Endodermal cell (in vitro differentiated cells): ENCODE results near the gene PHETA1. TPM values are rescaled to one million over a fixed set of nuclear protein-coding genes. Genes with fewer than 3 reads are reported as not detected.

ENCODE experiments used
- DNase-seq: peaks from one replicate; pipeline ENCODE4 v3.0.0-alpha.2; 2017
- H3K27ac ChIP-seq: 2 replicates; pipeline ENCODE4 v1.5.1; 2013; ENCODE audit warnings: mild to moderate bottlenecking, low read depth, low read length, moderate library complexity
- H3K27me3 ChIP-seq: 2 replicates; pipeline ENCODE4 v1.6.1; 2013; ENCODE audit warnings: mild to moderate bottlenecking, low read length, moderate library complexity; ENCODE audit not compliant: insufficient read depth, control insufficient read depth, poor library complexity, severe bottlenecking
- H3K36me3 ChIP-seq: 2 replicates; pipeline ENCODE4 v1.7.0; 2013; ENCODE audit warnings: mild to moderate bottlenecking, low read length, moderate library complexity; ENCODE audit not compliant: control insufficient read depth, insufficient read depth
- H3K4me1 ChIP-seq: one replicate; pipeline ENCODE4 v1.7.0; 2013; ENCODE audit warnings: low read length; ENCODE audit not compliant: control insufficient read depth, insufficient read depth
- H3K4me3 ChIP-seq: 2 replicates; pipeline ENCODE4 v1.5.1; 2013; ENCODE audit warnings: mild to moderate bottlenecking, low read length, moderate library complexity
- H3K9ac ChIP-seq: 2 replicates; pipeline ENCODE4 v1.6.1; 2013; ENCODE audit warnings: mild to moderate bottlenecking, low read length, moderate library complexity; ENCODE audit not compliant: poor library complexity, severe bottlenecking; ENCODE audit errors: extremely low read depth
- H3K9me3 ChIP-seq: 2 replicates; pipeline ENCODE4 v1.6.1; 2013; ENCODE audit warnings: mild to moderate bottlenecking, low read length, moderate library complexity; ENCODE audit not compliant: control insufficient read depth
- H3K27ac Mint-ChIP-seq: 2 replicates; pipeline ENCODE4 v1.8.0; 2020; ENCODE audit warnings: mixed read lengths
- H3K27me3 Mint-ChIP-seq: 2 replicates; pipeline ENCODE4 v1.8.0; 2021; ENCODE audit warnings: mild to moderate bottlenecking, mixed read lengths; ENCODE audit not compliant: insufficient read depth
- H3K36me3 Mint-ChIP-seq: 2 replicates; pipeline ENCODE4 v1.8.0; 2020; ENCODE audit warnings: low read depth, mixed read lengths
- H3K4me1 Mint-ChIP-seq: 2 replicates; pipeline ENCODE4 v1.8.0; 2020; ENCODE audit warnings: mixed read lengths
- H3K4me3 Mint-ChIP-seq: 2 replicates; pipeline ENCODE4 v1.8.0; 2020; ENCODE audit warnings: mild to moderate bottlenecking, moderate library complexity, mixed read lengths
- H3K9me3 Mint-ChIP-seq: 2 replicates; pipeline ENCODE4 v1.8.0; 2020; ENCODE audit warnings: mild to moderate bottlenecking, mixed read lengths
- WGBS, 2 experiments: methylation state at CpG; one replicate each; pipeline versions ENCODE4 v1.1.5 to v1.1.7; 2013; ENCODE audit warnings: missing lambda C conversion rate in 2 of 2, mixed read lengths in 1 of 2; ENCODE audit not compliant: insufficient coverage in 1 of 2, insufficient read length in 1 of 2; 5-methylcytosine and 5-hydroxymethylcytosine counted together
- total RNA-seq, 2 donors: library from RNA; stranded (reverse); fragmentation: NEBNext Ultra II Directional in 1 of 2; extraction: Animal tissue kit (Norgen Biotek cat#: 25700) in 1 of 2; gene quantifications; 2 replicates in 1 of 2; 3 replicates in 1 of 2; pipeline ENCODE4 v1.2.1, GENCODE V29; 2021
- TF ChIP-seq, protein P1 (sequence below): fragments of 200-600 bp; sonication (generic); conservative IDR thresholded peaks from 2 replicates; pipeline ENCODE4 v1.5.0; 2021; ENCODE audit warnings: antibody characterized with exemption, mild to moderate bottlenecking

Gene PHETA1
- total RNA-seq, 2 donors from 2014 or later = 15.0 to 19.2 TPM

DNA sequence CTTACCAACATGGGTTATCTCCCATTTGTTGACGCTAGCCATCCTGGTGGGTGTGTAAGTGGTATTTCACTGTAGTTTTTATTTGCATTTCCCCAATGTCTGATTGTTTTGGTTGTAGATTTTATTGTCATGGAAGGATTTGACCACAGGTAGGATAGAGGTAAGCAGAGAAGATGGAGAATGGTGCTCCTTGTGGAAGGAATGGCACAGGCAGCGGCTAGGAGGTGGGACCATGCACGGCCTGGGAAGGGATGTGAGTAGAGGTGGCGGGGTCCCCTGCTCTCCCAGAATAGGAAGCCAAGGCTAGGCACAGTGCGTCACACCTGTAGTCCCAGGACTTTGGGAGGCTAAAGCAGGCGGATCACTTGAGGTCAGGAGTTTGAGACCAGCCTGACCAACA, 41.4 kb downstream of the PHETA1 start:
- Mint-ChIP-seq H3K27me3 (no peaks in the 10 kb centered on the region), H3K4me1 (peaks cover 9% of the 10 kb centered on the region), H3K9me3 (peaks cover 11% of the 10 kb centered on the region), H3K36me3 (peaks cover 15% of the 10 kb centered on the region), H3K4me3 (no peak overlapping the region), H3K27ac (no peak overlapping the region)
- peaks cover 12% of the 10 kb centered on the region for H3K9me3 ChIP-seq
- peaks cover 5% of the 10 kb centered on the region for H3K36me3 ChIP-seq
- WGBS, 2 experiments = 78 to 95% methylated on average over 3 to 6 of the region's 6 CpGs
- no peaks in the 10 kb centered on the region for H3K27me3 ChIP-seq
- H3K9ac ChIP-seq = no peak overlapping the region
- no peak for DNase-seq
- H3K27ac ChIP-seq = no peak overlapping the region
- H3K4me1 ChIP-seq = no peaks in the 10 kb centered on the region
- H3K4me3 ChIP-seq = no peak overlapping the region
- TF ChIP-seq, protein P1, sequence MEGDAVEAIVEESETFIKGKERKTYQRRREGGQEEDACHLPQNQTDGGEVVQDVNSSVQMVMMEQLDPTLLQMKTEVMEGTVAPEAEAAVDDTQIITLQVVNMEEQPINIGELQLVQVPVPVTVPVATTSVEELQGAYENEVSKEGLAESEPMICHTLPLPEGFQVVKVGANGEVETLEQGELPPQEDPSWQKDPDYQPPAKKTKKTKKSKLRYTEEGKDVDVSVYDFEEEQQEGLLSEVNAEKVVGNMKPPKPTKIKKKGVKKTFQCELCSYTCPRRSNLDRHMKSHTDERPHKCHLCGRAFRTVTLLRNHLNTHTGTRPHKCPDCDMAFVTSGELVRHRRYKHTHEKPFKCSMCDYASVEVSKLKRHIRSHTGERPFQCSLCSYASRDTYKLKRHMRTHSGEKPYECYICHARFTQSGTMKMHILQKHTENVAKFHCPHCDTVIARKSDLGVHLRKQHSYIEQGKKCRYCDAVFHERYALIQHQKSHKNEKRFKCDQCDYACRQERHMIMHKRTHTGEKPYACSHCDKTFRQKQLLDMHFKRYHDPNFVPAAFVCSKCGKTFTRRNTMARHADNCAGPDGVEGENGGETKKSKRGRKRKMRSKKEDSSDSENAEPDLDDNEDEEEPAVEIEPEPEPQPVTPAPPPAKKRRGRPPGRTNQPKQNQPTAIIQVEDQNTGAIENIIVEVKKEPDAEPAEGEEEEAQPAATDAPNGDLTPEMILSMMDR = peak; percentile 33

DNA sequence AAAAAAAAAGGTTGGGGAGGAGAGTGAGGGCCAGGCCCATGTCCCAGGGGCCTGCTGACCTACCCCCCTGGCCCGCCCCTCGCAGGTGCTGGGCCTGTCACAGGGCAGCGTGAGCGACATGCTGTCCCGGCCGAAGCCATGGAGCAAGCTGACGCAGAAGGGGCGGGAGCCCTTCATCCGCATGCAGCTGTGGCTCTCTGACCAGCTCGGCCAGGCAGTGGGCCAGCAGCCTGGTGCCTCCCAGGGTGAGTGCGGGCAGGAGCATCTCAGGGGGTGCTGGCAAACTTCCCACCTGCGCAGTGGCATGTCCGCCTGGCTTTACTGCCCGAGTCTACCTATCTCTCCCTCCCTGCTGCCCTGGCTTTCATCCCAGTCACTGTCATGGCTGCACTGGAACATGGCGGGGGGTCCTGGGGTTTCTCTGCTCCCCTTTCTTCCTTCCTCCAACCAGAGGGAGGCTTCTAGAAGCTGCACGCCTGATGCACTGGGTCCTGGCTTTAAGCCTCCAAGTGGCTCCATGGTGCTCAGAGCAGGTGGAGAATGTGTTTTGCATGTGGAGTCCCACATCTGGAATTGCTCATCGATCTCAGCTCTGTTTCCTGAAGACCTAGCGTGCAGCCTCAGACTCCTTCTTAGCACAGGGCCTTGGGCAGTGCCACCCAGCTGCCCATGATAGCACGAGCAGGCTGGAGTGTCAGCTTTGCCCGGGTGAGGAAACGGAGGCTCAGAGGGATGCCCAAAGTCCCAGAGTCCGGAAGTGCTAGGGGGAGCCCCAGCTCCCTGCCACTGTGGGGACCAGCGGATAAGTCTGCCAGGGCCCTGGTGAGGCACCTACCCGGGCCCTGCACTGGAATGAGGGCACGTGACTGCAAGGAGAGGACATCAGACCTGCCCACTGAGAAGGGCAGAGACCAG, 46.3 kb downstream of the PHETA1 start:
- H3K9ac ChIP-seq = no peak overlapping the region
- Mint-ChIP-seq H3K36me3 (peaks cover 22% of the 10 kb centered on the region), H3K9me3 (peaks cover 11% of the 10 kb centered on the region), H3K4me1 (no peaks in the 10 kb centered on the region), H3K4me3 (no peak overlapping the region), H3K27me3 (no peaks in the 10 kb centered on the region), H3K27ac (no peak overlapping the region)
- no peak for DNase-seq
- H3K4me3 ChIP-seq = no peak overlapping the region
- H3K4me1 ChIP-seq = no peaks in the 10 kb centered on the region
- no peaks in the 10 kb centered on the region for H3K27me3 ChIP-seq
- peaks cover 5% of the 10 kb centered on the region for H3K36me3 ChIP-seq
- no peak overlapping the region for H3K27ac ChIP-seq
- 93 to 94% methylated on average over 17 to 25 of the region's 25 CpGs for WGBS, 2 experiments
- TF ChIP-seq, protein P1 = no peak
- H3K9me3 ChIP-seq = peaks cover 12% of the 10 kb centered on the region

DNA sequence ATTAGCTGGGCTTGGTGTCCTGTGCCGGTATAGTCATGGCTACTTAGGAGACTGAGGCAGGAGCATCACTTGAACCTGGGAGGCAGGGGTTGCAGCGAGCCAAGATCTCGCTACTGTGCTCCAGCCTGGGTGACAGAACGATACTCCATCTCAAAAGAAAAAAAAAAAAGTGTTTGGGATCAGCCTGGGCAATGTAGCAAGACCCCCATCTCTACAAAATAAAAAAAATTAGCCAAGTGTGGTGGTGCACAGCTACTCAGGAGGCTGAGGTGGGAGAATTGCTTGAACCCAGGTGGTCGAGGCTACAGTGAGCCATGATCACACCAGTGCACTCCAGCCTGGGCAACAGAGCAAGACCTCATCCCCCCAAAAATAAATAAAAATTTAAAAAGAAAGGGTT, 47.6 kb downstream of the PHETA1 start:
- TF ChIP-seq, protein P1 = no peak
- no peak overlapping the region for H3K4me3 ChIP-seq
- peaks cover 5% of the 10 kb centered on the region for H3K36me3 ChIP-seq
- no peak for DNase-seq
- H3K9ac ChIP-seq = no peak overlapping the region
- H3K27ac ChIP-seq = no peak overlapping the region
- Mint-ChIP-seq H3K4me3 (no peak overlapping the region), H3K27me3 (no peaks in the 10 kb centered on the region), H3K4me1 (no peaks in the 10 kb centered on the region), H3K27ac (no peak overlapping the region), H3K36me3 (peaks cover 20% of the 10 kb centered on the region), H3K9me3 (peaks cover 4% of the 10 kb centered on the region)
- 94 to 95% methylated on average over 4 to 5 of the region's 5 CpGs for WGBS, 2 experiments
- no peaks in the 10 kb centered on the region for H3K27me3 ChIP-seq
- H3K9me3 ChIP-seq = peaks cover 5% of the 10 kb centered on the region
- no peaks in the 10 kb centered on the region for H3K4me1 ChIP-seq
